DOHH2 (cell line): ENCODE results near the gene CBS.
"Not testable (repeated sequence)": the region's sequence is repeated elsewhere in the genome, so short reads cannot be mapped to it uniquely, and the experiment has no call there.

Source experiments
- H3F3A ChIP-seq: fragments of 200-600 bp; sonication (generic), shearing (Covaris generic); 2 replicates; pipeline ENCODE4 v1.6.0; 2016; ENCODE audit warnings: antibody characterized with exemption, mild to moderate bottlenecking; ENCODE audit not compliant: control insufficient read depth, insufficient read depth
- H3K27ac ChIP-seq: fragments of 200-600 bp; sonication (generic); 2 replicates; pipeline ENCODE4 v1.5.1; 2014; ENCODE audit warnings: low read depth, mild to moderate bottlenecking, low read length, moderate library complexity
- H3K27me3 ChIP-seq: fragments of 200-600 bp; sonication (generic); 2 replicates; pipeline ENCODE4 v1.6.1; 2014; ENCODE audit warnings: mild to moderate bottlenecking, low read length, mixed read lengths; ENCODE audit not compliant: control insufficient read depth
- H3K36me3 ChIP-seq: fragments of 200-600 bp; sonication (generic); 2 replicates; pipeline ENCODE4 v1.6.1; 2014; ENCODE audit warnings: mild to moderate bottlenecking, low read length, moderate library complexity, mixed read lengths; ENCODE audit not compliant: control insufficient read depth
- H3K4me1 ChIP-seq: fragments of 200-600 bp; sonication (generic); 2 replicates; pipeline ENCODE4 v1.6.1; 2014; ENCODE audit warnings: mild to moderate bottlenecking, low read length, mixed read lengths; ENCODE audit not compliant: control insufficient read depth
- H3K4me2 ChIP-seq: fragments of 200-600 bp; sonication (generic); 2 replicates; pipeline ENCODE4 v1.6.0; 2014; ENCODE audit warnings: mild to moderate bottlenecking, low read length, moderate library complexity
- H3K4me3 ChIP-seq: fragments of 200-600 bp; sonication (generic); 2 replicates; pipeline ENCODE4 v1.5.1; 2014; ENCODE audit warnings: mild to moderate bottlenecking, low read length, mixed read lengths
- H3K79me2 ChIP-seq: fragments of 200-600 bp; sonication (generic); 2 replicates; pipeline ENCODE4 v1.6.1; 2014; ENCODE audit warnings: mild to moderate bottlenecking, low read length, mixed read lengths; ENCODE audit not compliant: control insufficient read depth
- H3K9me2 ChIP-seq: fragments of 200-600 bp; sonication (generic); replicated peaks from 2 replicates; pipeline ENCODE4 v1.6.1; 2014; ENCODE audit warnings: mild to moderate bottlenecking, low read length, mixed read lengths; ENCODE audit not compliant: control insufficient read depth
- H3K9me3 ChIP-seq: fragments of 200-600 bp; sonication (generic); 2 replicates; pipeline ENCODE4 v1.6.1; 2014; ENCODE audit warnings: antibody characterized with exemption, low read length, mixed read lengths; ENCODE audit not compliant: control insufficient read depth, insufficient read depth
- H4K20me1 ChIP-seq: fragments of 200-600 bp; sonication (generic); 2 replicates; pipeline ENCODE4 v1.6.0; 2014; ENCODE audit warnings: low read depth, mild to moderate bottlenecking, antibody characterized with exemption, low read length, moderate library complexity; ENCODE audit not compliant: control insufficient read depth, insufficient read depth

The CBS gene

DNA sequence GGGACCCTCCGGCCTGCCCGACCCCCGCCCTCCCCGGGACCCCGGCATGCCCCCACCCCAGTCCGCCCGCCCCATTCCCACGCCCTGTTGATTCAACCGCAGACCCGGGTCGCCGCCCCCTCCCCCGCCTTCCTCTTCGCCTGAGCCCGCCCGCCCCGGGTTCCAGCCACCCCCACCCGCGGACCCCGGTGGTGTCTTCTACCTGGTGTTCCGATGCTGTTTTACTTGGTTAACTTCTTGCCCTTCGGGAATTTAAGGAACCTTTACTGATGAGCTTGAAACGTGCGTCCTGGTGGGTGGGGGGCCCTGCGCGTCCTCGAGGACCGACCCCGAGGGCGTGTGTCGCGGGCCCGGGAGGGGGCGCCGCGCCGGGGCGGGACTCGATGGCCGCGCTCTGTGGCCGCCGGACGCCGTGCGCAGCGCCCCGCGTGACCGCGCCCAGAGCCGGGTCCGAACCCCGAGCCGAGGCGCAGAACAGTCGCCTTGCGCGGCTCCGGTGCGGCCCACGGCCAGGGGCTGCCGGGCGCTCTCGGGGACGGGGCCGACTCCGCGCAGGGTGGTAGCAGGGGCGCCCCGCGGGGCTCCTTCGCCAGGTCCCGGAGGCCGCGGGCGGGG, 495 bp upstream of the CBS start:
- not testable (repeated sequence) for H3K36me3 ChIP-seq, H3K9me2 ChIP-seq, H3K79me2 ChIP-seq, H3K27me3 ChIP-seq, H3K4me2 ChIP-seq, H3K27ac ChIP-seq, H4K20me1 ChIP-seq, H3K4me3 ChIP-seq, H3K9me3 ChIP-seq, H3F3A ChIP-seq, H3K4me1 ChIP-seq

DNA sequence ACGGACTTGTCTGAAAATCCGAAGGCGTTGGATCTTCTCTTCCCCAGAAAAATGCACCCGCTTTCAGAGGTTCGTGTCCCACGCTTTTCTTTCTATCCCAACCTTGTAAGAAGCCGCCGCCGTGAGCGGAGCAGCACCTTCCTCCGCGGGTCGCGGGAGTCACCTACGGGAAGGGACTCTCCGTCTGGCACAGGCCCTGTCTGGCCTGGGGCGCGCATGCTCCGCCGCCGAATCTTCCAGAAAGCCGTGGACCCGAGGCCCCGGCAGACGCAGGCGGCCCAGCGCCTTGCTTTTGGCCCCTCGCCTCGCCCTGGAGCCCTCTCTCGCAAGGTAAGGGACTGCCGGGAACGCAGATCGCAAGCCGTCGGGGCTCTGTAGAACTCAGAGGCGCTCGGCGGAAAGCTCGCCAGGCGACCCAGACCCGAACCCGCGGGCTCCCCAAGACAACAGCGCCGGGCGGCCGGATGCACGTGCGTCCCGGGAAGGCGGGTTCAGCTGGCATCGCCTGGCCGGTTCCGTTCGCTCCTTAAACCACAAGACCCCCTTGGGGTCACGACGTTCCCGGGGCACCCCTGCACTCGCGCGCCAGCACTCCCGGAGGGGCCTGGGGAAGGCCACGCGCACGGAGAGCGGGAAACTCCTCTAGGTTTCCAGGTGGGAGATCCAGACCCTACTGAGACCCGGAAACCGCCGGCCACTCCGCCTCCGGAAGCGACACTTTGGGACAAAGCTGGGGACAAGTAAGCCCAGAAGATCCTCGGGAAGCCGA, 1.1 kb downstream of the CBS start:
- not testable (repeated sequence) for H3K27ac ChIP-seq, H3K4me2 ChIP-seq, H3K9me3 ChIP-seq, H4K20me1 ChIP-seq, H3F3A ChIP-seq, H3K4me3 ChIP-seq, H3K79me2 ChIP-seq, H3K4me1 ChIP-seq, H3K9me2 ChIP-seq, H3K27me3 ChIP-seq, H3K36me3 ChIP-seq

DNA sequence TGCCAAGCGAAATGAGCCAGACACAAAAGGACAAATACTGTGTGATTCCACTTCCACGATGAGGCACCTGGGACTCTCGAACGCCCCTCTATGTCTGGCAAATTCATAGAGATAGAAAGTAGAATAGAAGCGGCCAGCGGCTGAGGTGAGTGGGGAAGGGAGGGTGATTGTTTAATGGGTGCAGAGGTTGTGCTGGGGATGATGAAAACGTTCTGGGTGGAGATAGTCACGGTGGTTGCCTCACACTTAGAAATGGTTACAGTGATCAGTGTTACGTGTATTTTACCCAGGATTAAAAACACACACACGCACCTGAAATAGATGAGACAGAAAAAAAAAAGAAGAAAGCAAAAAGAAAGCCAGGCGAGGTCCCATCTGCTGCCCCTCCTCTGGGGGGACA, 2.9 kb downstream of the CBS start:
- not testable (repeated sequence) for H3K27me3 ChIP-seq, H3K36me3 ChIP-seq, H3K4me1 ChIP-seq, H3K9me3 ChIP-seq, H3K4me3 ChIP-seq, H3K4me2 ChIP-seq, H3K27ac ChIP-seq, H3F3A ChIP-seq, H4K20me1 ChIP-seq, H3K79me2 ChIP-seq, H3K9me2 ChIP-seq

DNA sequence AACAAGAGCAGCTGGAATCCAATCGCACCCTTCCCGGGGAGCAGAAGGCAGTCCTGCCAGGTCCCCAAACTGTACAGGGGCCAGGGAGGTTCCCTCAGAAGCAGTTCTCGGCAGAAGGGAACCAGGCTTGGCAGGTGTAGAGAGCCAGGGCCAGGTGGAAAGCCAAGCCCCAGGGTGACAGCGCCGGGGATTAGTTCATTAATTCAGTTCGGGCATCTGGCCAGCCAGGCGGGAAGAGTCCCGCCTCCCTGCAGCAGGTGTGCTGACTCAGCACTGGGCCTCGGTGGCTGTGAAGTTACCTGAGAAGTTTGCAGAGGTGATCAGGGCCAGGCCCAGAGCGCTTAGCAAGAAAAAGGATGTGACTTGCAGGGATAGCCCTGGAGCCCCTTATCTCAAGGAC, 6.0 kb downstream of the CBS start:
- not testable (repeated sequence) for H3F3A ChIP-seq, H3K36me3 ChIP-seq, H3K4me1 ChIP-seq

DNA sequence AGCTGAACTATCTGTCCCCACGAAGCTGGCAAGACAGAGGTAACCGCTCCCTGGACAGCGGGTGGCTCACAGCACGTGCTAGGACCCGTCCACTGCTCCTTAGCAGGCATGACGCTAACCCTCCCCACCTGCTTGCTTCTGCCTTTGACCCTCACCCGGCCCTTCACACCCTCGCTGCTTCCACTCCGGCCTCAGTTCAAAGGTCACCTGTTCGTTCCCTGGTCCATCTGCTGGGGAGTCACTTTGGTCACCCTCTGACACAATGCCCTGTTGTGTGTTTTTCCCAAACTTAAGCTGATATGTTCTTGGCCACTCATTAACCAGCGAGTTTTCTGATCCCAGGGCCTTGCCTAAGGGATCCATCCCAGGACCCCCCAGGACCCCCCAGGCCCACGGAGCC, 7.6 kb downstream of the CBS start:
- H3K79me2 ChIP-seq, H3K9me3 ChIP-seq, H3K27me3 ChIP-seq, H3K36me3 ChIP-seq, H3K27ac ChIP-seq, H3F3A ChIP-seq, H3K4me3 ChIP-seq, H4K20me1 ChIP-seq, H3K4me1 ChIP-seq, H3K4me2 ChIP-seq, H3K9me2 ChIP-seq: not testable (repeated sequence)

More for the DNA sequence above, 6.0 kb downstream of the CBS start:
- not testable (repeated sequence) for H3K9me2 ChIP-seq, H3K9me3 ChIP-seq, H3K27ac ChIP-seq, H3K27me3 ChIP-seq, H3K79me2 ChIP-seq, H3K4me3 ChIP-seq, H4K20me1 ChIP-seq, H3K4me2 ChIP-seq

DNA sequence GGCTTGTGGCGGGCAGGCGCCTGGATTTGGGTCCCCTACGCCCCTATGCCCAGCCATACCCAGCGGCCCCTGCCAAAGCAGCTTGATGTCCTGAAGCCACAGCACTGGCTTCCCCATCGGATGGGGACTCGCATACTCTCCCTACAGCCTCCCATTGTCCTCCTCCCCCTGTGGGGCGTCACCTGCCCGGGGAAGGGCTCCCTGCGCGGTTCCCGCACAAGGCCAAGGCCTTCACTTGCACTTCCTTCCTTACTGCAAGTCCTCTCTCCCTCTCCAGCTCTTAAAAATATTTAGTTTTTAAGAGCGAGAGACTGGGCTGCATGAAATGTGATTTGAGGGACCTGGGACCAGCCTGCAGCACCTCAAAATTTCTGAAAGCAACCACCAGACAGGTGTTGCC, 8.9 kb downstream of the CBS start:
- not testable (repeated sequence) for H3F3A ChIP-seq, H3K9me3 ChIP-seq, H3K4me1 ChIP-seq, H3K27ac ChIP-seq, H3K79me2 ChIP-seq, H3K9me2 ChIP-seq, H3K36me3 ChIP-seq, H3K27me3 ChIP-seq, H4K20me1 ChIP-seq, H3K4me3 ChIP-seq, H3K4me2 ChIP-seq

DNA sequence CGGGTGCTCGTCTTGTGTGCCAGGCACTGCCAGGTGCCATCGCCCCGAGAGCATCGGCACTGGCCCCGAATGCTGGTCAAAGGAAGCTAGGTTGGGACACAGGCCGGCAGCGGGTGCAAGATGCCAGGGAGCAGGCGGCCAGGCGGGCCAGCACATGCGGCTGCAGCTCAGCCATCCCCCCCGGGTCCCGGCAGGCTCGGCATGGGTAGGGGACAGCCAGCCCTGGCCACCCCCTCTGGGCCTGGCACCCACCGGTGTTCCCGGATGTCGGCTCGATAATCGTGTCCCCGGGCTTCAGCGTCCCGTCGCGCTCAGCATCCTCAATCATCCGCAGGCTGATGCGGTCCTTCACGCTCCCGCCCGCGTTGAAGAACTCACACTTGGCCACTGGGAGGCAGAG, 9.6 kb downstream of the CBS start:
- H3K9me2 ChIP-seq, H3K27ac ChIP-seq, H4K20me1 ChIP-seq, H3K27me3 ChIP-seq, H3K79me2 ChIP-seq, H3K4me2 ChIP-seq, H3K4me3 ChIP-seq, H3F3A ChIP-seq, H3K4me1 ChIP-seq, H3K36me3 ChIP-seq, H3K9me3 ChIP-seq: not testable (repeated sequence)

DNA sequence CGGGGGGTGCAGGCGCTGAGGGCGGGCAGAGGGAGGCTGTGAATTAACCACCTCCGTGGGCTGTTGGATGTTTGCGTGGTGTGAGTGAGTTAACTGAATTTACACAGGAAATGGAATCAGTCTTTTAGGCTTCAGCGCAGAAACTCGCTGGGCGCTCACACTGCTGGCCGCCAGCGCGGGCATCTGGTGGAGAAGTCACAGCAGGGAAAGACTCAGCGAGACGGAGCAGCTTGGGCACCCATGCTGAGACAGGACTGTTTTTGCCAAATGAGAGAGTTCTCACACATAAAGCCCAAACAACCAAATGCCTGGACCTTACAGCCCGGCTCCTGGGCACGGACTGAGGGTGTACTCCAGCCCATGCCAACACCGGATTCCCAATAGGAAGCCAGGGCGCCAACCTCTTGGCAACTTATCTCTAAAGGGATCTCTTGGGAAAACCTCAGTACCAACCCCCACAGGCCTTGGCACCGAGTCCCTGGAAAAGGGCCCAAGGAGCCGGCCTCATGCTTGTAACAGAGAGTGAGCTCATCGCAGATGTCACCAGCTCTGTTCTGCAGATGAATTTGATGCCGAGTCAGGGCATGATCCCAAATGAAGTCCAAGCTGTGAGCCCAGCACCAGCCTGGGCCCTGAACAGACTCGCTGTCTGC, 11.2 kb downstream of the CBS start:
- H3K4me3 ChIP-seq, H3K27ac ChIP-seq, H3K4me2 ChIP-seq, H3K9me3 ChIP-seq, H3K27me3 ChIP-seq, H4K20me1 ChIP-seq, H3K9me2 ChIP-seq, H3K36me3 ChIP-seq, H3K4me1 ChIP-seq, H3K79me2 ChIP-seq, H3F3A ChIP-seq: not testable (repeated sequence)
